Measurements from ENCODE around the gene SYT2.
"Not testable (repeated sequence)": the region's sequence is repeated elsewhere in the genome, so short reads cannot be mapped to it uniquely, and the experiment has no call there.

SYT2 gene

GRCh38 chr1:202619505-202619904, 90.7 kb downstream of the SYT2 start:
- H3K4me3 ChIP-seq (ENCODE audit: low read depth, low read length) = no peak overlapping the region
- no peak for TF ChIP-seq CTCF (IDR thresholded peaks at IDR 0.05; ENCODE audit: low read depth, low read length)
- in situ Hi-C loops (cut with HindIII; ENCODE audit: low sequenced_read_pairs) = no loop called here
- no peak for DNase-seq (ENCODE audit: low read depth, low spot score)

- H3K4me3 ChIP-seq (ENCODE audit: low read depth, low read length); DNase-seq (ENCODE audit: low read depth, low spot score); in situ Hi-C loops (cut with HindIII; ENCODE audit: low sequenced_read_pairs): not testable (repeated sequence)
Observed at GRCh38 chr1:202619012-202619411, 91.2 kb downstream of the SYT2 start.

GRCh38 chr1:202616355-202616915, 93.8 kb downstream of the SYT2 start:
- no peak overlapping the region for H3K4me3 ChIP-seq (ENCODE audit: low read depth, low read length)
- in situ Hi-C loops (cut with HindIII; ENCODE audit: low sequenced_read_pairs) = no loop called here
- no peak for TF ChIP-seq CTCF (IDR thresholded peaks at IDR 0.05; ENCODE audit: low read depth, low read length)
- no peak for DNase-seq (ENCODE audit: low read depth, low spot score)

GRCh38 chr1:202615501-202616354, 94.5 kb downstream of the SYT2 start:
- H3K4me3 ChIP-seq (ENCODE audit: low read depth, low read length) = no peak overlapping the region
- TF ChIP-seq CTCF (IDR thresholded peaks at IDR 0.05; ENCODE audit: low read depth, low read length) = no peak
- peak; percentile 75 for DNase-seq (ENCODE audit: low read depth, low spot score)
- in situ Hi-C loops (cut with HindIII; ENCODE audit: low sequenced_read_pairs) = no loop called here

GRCh38 chr1:202615208-202615500, 95.1 kb downstream of the SYT2 start:
- H3K4me3 ChIP-seq (ENCODE audit: low read depth, low read length); DNase-seq (ENCODE audit: low read depth, low spot score); in situ Hi-C loops (cut with HindIII; ENCODE audit: low sequenced_read_pairs): not testable (repeated sequence)

GRCh38 chr1:202614363-202615207, 95.7 kb downstream of the SYT2 start:
- DNase-seq (ENCODE audit: low read depth, low spot score); in situ Hi-C loops (cut with HindIII; ENCODE audit: low sequenced_read_pairs); H3K4me3 ChIP-seq (ENCODE audit: low read depth, low read length): not testable (repeated sequence)
- TF ChIP-seq CTCF (IDR thresholded peaks at IDR 0.05; ENCODE audit: low read depth, low read length) = peak; percentile 24

- H3K4me3 ChIP-seq (ENCODE audit: low read depth, low read length) = no peak overlapping the region
- TF ChIP-seq CTCF (IDR thresholded peaks at IDR 0.05; ENCODE audit: low read depth, low read length) = no peak
- no peak for DNase-seq (ENCODE audit: low read depth, low spot score)
- in situ Hi-C loops (cut with HindIII; ENCODE audit: low sequenced_read_pairs) = no loop called here
Observed at GRCh38 chr1:202613571-202613970, 96.7 kb downstream of the SYT2 start.

- DNase-seq (ENCODE audit: low read depth, low spot score); in situ Hi-C loops (cut with HindIII; ENCODE audit: low sequenced_read_pairs); H3K4me3 ChIP-seq (ENCODE audit: low read depth, low read length): not testable (repeated sequence)
Observed at GRCh38 chr1:202612036-202612435, 98.2 kb downstream of the SYT2 start.

Data from astrocyte of the spinal cord (primary cell).